ENCODE measurements around the gene IRX2. TPM values are rescaled to one million over a fixed set of nuclear protein-coding genes. Genes with fewer than 3 reads are reported as not detected.

The IRX2 gene
- total RNA-seq, 1 donor from 2014 or later, result 56.4 TPM

GRCh38 chr5:2780421-2781171 lies 29.1 kb upstream of the IRX2 start:
- Histone ChIP-seq H3K27ac (peak overlapping the region; percentile 58), H3K4me3 (no peak overlapping the region), H3K36me3 (no peaks in the 10 kb centered on the region), H3K4me1 (no peaks in the 10 kb centered on the region), H3K27me3 (peaks cover 4% of the 10 kb centered on the region), H3K9me3 (no peaks in the 10 kb centered on the region)
- ATAC-seq (peak; percentile 97), DNase-seq (peak; percentile 95)
- no peak for TF ChIP-seq CTCF (IDR thresholded peaks at IDR 0.05)
- intact Hi-C loops (cut with DNase I), result no loop called here

- Histone ChIP-seq H3K4me1 (no peaks in the 10 kb centered on the region), H3K27me3 (peaks cover 4% of the 10 kb centered on the region), H3K9me3 (no peaks in the 10 kb centered on the region), H3K27ac (no peak overlapping the region), H3K36me3 (no peaks in the 10 kb centered on the region), H3K4me3 (no peak overlapping the region)
- no peak for TF ChIP-seq CTCF (IDR thresholded peaks at IDR 0.05)
- ATAC-seq, result no peak
- intact Hi-C loops (cut with DNase I), result no loop called here
- DNase-seq, result no peak
These were observed 28.0 kb upstream of the IRX2 start for GRCh38 chr5:2779459-2779858.

- ATAC-seq (no peak), DNase-seq (no peak)
- Histone ChIP-seq H3K36me3 (no peaks in the 10 kb centered on the region), H3K4me3 (no peak overlapping the region), H3K27ac (no peak overlapping the region), H3K9me3 (no peaks in the 10 kb centered on the region), H3K4me1 (no peaks in the 10 kb centered on the region), H3K27me3 (peaks cover 4% of the 10 kb centered on the region)
- intact Hi-C loops (cut with DNase I), result no loop called here
- TF ChIP-seq CTCF (IDR thresholded peaks at IDR 0.05), result no peak
These were observed 25.1 kb upstream of the IRX2 start for GRCh38 chr5:2776337-2777302.

- Histone ChIP-seq H3K36me3 (no peaks in the 10 kb centered on the region), H3K4me3 (no peak overlapping the region), H3K9me3 (no peaks in the 10 kb centered on the region), H3K27me3 (peaks cover 4% of the 10 kb centered on the region), H3K4me1 (no peaks in the 10 kb centered on the region), H3K27ac (no peak overlapping the region)
- intact Hi-C loops (cut with DNase I), result no loop called here
- DNase-seq, result no peak
- ATAC-seq, result no peak
- TF ChIP-seq CTCF (IDR thresholded peaks at IDR 0.05), result no peak
These were observed 21.9 kb upstream of the IRX2 start for GRCh38 chr5:2773327-2773726.

- Histone ChIP-seq H3K27me3 (peaks cover 6% of the 10 kb centered on the region), H3K36me3 (no peaks in the 10 kb centered on the region), H3K4me1 (no peaks in the 10 kb centered on the region), H3K27ac (no peak overlapping the region), H3K9me3 (no peaks in the 10 kb centered on the region), H3K4me3 (no peak overlapping the region)
- ATAC-seq (no peak), DNase-seq (no peak)
- intact Hi-C loops (cut with DNase I), result no loop called here
- no peak for TF ChIP-seq CTCF (IDR thresholded peaks at IDR 0.05)
These were observed 15.6 kb upstream of the IRX2 start for GRCh38 chr5:2767089-2767488.
